ENCODE results near the gene NBAS.

The NBAS gene

GRCh38 chr2:15174567-15174966 lies 386.6 kb downstream of the NBAS start:
- no peak for TF ChIP-seq CTCF (conservative IDR thresholded peaks at IDR 0.05; ENCODE audit: low read length)
- DNase-seq (ENCODE audit: low read depth), result no peak
- no peak overlapping the region for H3K4me3 ChIP-seq (ENCODE audit: low read length)

- H3K4me3 ChIP-seq (ENCODE audit: low read length), result no peak overlapping the region
- TF ChIP-seq CTCF (conservative IDR thresholded peaks at IDR 0.05; ENCODE audit: low read length), result no peak
- DNase-seq (ENCODE audit: low read depth), result no peak
Measured at GRCh38 chr2:15173501-15173900, 387.6 kb downstream of the NBAS start.

GRCh38 chr2:15172825-15173224 lies 388.3 kb downstream of the NBAS start:
- DNase-seq (ENCODE audit: low read depth), result no peak
- no peak for TF ChIP-seq CTCF (conservative IDR thresholded peaks at IDR 0.05; ENCODE audit: low read length)
- H3K4me3 ChIP-seq (ENCODE audit: low read length), result no peak overlapping the region

- H3K4me3 ChIP-seq (ENCODE audit: low read length), result peak overlapping the region; percentile 26
- peak; percentile 37 for DNase-seq (ENCODE audit: low read depth)
- TF ChIP-seq CTCF (conservative IDR thresholded peaks at IDR 0.05; ENCODE audit: low read length), result no peak
Measured at GRCh38 chr2:15170070-15170775, 390.9 kb downstream of the NBAS start.

- H3K4me3 ChIP-seq (ENCODE audit: low read length), result peak overlapping the region; percentile 26
- TF ChIP-seq CTCF (conservative IDR thresholded peaks at IDR 0.05; ENCODE audit: low read length), result no peak
- DNase-seq (ENCODE audit: low read depth), result peak; percentile 95
Measured at GRCh38 chr2:15169326-15170069, 391.6 kb downstream of the NBAS start.

- TF ChIP-seq CTCF (conservative IDR thresholded peaks at IDR 0.05; ENCODE audit: low read length), result no peak
- H3K4me3 ChIP-seq (ENCODE audit: low read length), result no peak overlapping the region
Measured at GRCh38 chr2:15168116-15168515, 393.0 kb downstream of the NBAS start.

GRCh38 chr2:15166878-15167277 lies 394.3 kb downstream of the NBAS start:
- no peak for TF ChIP-seq CTCF (conservative IDR thresholded peaks at IDR 0.05; ENCODE audit: low read length)
- no peak overlapping the region for H3K4me3 ChIP-seq (ENCODE audit: low read length)
- no peak for DNase-seq (ENCODE audit: low read depth)

More at GRCh38 chr2:15168116-15168515, 393.0 kb downstream of the NBAS start:
- no peak for DNase-seq (ENCODE audit: low read depth)
